ENCODE results near the gene PTPRD.
A peak's percentile ranks its signal among the peaks of the same experiment; 100 is the strongest.

Gene PTPRD

GRCh38 chr9:9847750-9848149 lies 765.1 kb downstream of the PTPRD start:
- no peak for DNase-seq (ENCODE audit: low spot score)
- no peak for TF ChIP-seq CTCF (IDR thresholded peaks at IDR 0.05; ENCODE audit: extremely low read depth, missing control alignments)

GRCh38 chr9:9846557-9846956 lies 766.2 kb downstream of the PTPRD start:
- TF ChIP-seq CTCF (IDR thresholded peaks at IDR 0.05; ENCODE audit: extremely low read depth, missing control alignments): no peak
- peak; percentile 20 for DNase-seq (ENCODE audit: low spot score)

GRCh38 chr9:9820436-9820835 lies 792.4 kb downstream of the PTPRD start:
- no peak for TF ChIP-seq CTCF (IDR thresholded peaks at IDR 0.05; ENCODE audit: extremely low read depth, missing control alignments)
- DNase-seq (ENCODE audit: low spot score): no peak

- no peak for TF ChIP-seq CTCF (IDR thresholded peaks at IDR 0.05; ENCODE audit: extremely low read depth, missing control alignments)
- no peak for DNase-seq (ENCODE audit: low spot score)
These were observed 792.9 kb downstream of the PTPRD start for GRCh38 chr9:9819886-9820285.

- TF ChIP-seq CTCF (IDR thresholded peaks at IDR 0.05; ENCODE audit: extremely low read depth, missing control alignments): no peak
- DNase-seq (ENCODE audit: low spot score): no peak
These were observed 795.6 kb downstream of the PTPRD start for GRCh38 chr9:9817176-9817575.

GRCh38 chr9:9804109-9804508 lies 808.7 kb downstream of the PTPRD start:
- no peak for DNase-seq (ENCODE audit: low spot score)
- TF ChIP-seq CTCF (IDR thresholded peaks at IDR 0.05; ENCODE audit: extremely low read depth, missing control alignments): no peak

- no peak for DNase-seq (ENCODE audit: low spot score)
- TF ChIP-seq CTCF (IDR thresholded peaks at IDR 0.05; ENCODE audit: extremely low read depth, missing control alignments): no peak
These were observed 813.5 kb downstream of the PTPRD start for GRCh38 chr9:9799287-9799686.

All from GM20000 (cell line).